HepG2 (cell line): ENCODE measurements around the gene CRLF3. TPM values are rescaled to one million over a fixed set of nuclear protein-coding genes. Genes with fewer than 3 reads are reported as not detected.
A peak's percentile ranks its signal among the peaks of the same experiment; 100 is the strongest.

Experiments
- ATAC-seq: fragments of 200-7000 bp; cut with Tn5 transposase; 3 replicates; pipeline ENCODE4 v1.9.1; 2020; ENCODE audit warnings: mild to moderate bottlenecking, moderate library complexity
- BruUV-seq: library from RNA; stranded (reverse); fragments of 400-500 nt; replicated peaks from 2 replicates; lab custom pipeline; 2021; lab: Mats Ljungman, UMichigan
- CTCF ChIA-PET: fragments of 300-600 bp; formaldehyde crosslinking; extraction: SDS; loops from one replicate; lab custom pipeline; 2021; ENCODE audit warnings: low total read pairs, inconsistent platforms, low intra/inter-chr PET ratio; lab: Yijun Ruan, JAX
- POLR2A ChIA-PET: fragments of 350-600 bp; sonication (Branson Sonifier 250); formaldehyde crosslinking; loops from one replicate; lab custom pipeline; 2020; ENCODE audit warnings: antibody characterized with exemption, inconsistent platforms; lab: Yijun Ruan, JAX
- DNase-seq: peaks from one replicate; pipeline ENCODE4 v3.0.0-alpha.2; 2015; ENCODE audit warnings: low spot score
- FAIRE-seq: peaks from 3 replicates; lab custom pipeline; 2011; peaks lifted over from hg19 to GRCh38; lab: Jason Lieb, UNC
- H2AFZ ChIP-seq: one replicate; pipeline ENCODE4 v1.6.1; 2011; ENCODE audit warnings: low read length, inconsistent platforms
- H3K27ac ChIP-seq: fragments of 300-600 bp; 3 replicates; pipeline ENCODE4 v1.8.0; 2011; ENCODE audit warnings: mixed run types, mild to moderate bottlenecking, mixed read lengths, low read length, inconsistent platforms; ENCODE audit not compliant: insufficient read depth; ENCODE audit errors: extremely low read length
- H3K27me3 ChIP-seq, 2 experiments: fragments of 200-600 bp in 1 of 2; 2 replicates in 1 of 2; 3 replicates in 1 of 2; pipeline versions ENCODE4 v1.6.0 to v1.8.0; 2011; ENCODE audit warnings: low read length in 2 of 2, mild to moderate bottlenecking in 2 of 2, moderate library complexity in 2 of 2, inconsistent platforms in 1 of 2; ENCODE audit not compliant: insufficient read depth in 2 of 2, control insufficient read depth in 1 of 2
- H3K36me3 ChIP-seq, 2 experiments: fragments of 200-600 bp in 1 of 2; replicated peaks in 1 of 2; 2 replicates in 1 of 2; 3 replicates in 1 of 2; pipeline versions ENCODE4 v1.5.1 to v1.8.0; 2011; ENCODE audit warnings: low read length in 2 of 2, inconsistent platforms in 1 of 2; ENCODE audit not compliant: insufficient read depth in 2 of 2, control insufficient read depth in 1 of 2
- H3K4me1 ChIP-seq: 2 replicates; pipeline ENCODE4 v1.5.1; 2012; ENCODE audit warnings: low read length, inconsistent platforms; ENCODE audit not compliant: insufficient read depth
- H3K4me2 ChIP-seq: 2 replicates; pipeline ENCODE4 v1.6.0; 2011; ENCODE audit warnings: low read depth, low read length, inconsistent platforms
- H3K4me3 ChIP-seq, 3 experiments: fragments of 200-600 bp in 1 of 3; sonication (generic), shearing (Covaris generic) in 1 of 3; replicated peaks in 1 of 3; 2 replicates each; pipeline ENCODE4 v1.5.1; 2011 to 2016; ENCODE audit warnings: low read length in 3 of 3, inconsistent platforms in 2 of 3, low read depth in 2 of 3, mild to moderate bottlenecking in 2 of 3, control low read depth in 1 of 3, mixed read lengths in 1 of 3; ENCODE audit not compliant: insufficient read depth in 1 of 3
- H3K79me2 ChIP-seq: one replicate; pipeline ENCODE4 v1.6.1; 2011; ENCODE audit warnings: low read length, inconsistent platforms; ENCODE audit not compliant: insufficient read depth
- H3K9ac ChIP-seq: 2 replicates; pipeline ENCODE4 v1.6.0; 2011; ENCODE audit warnings: mild to moderate bottlenecking, low read depth, low read length, inconsistent platforms; ENCODE audit not compliant: insufficient read depth
- H3K9me3 ChIP-seq: 2 replicates; pipeline ENCODE4 v1.5.1; 2012; ENCODE audit warnings: mild to moderate bottlenecking, low read length
- H4K20me1 ChIP-seq: 2 replicates; pipeline ENCODE4 v1.6.0; 2011; ENCODE audit warnings: inconsistent platforms, mild to moderate bottlenecking, low read length, moderate library complexity; ENCODE audit not compliant: insufficient read depth
- JUNB ChIP-seq: sonication (generic); formaldehyde crosslinking; IDR thresholded peaks from 2 replicates; pipeline ENCODE4 v1.8.0; 2022; ENCODE audit warnings: missing genetic modification reagents, mild to moderate bottlenecking, borderline replicate concordance
- PAX8 ChIP-seq: sonication (generic); formaldehyde crosslinking; IDR thresholded peaks from 2 replicates; pipeline ENCODE4 v1.8.0; 2022; ENCODE audit warnings: mild to moderate bottlenecking, missing genetic modification reagents, borderline replicate concordance
- PCBP1 ChIP-seq: fragments of 200-400 bp; formaldehyde crosslinking; IDR thresholded peaks from 2 replicates; pipeline ENCODE4 v1.6.1; 2017; ENCODE audit warnings: mild to moderate bottlenecking, low read depth, low read length, borderline replicate concordance
- PCBP2 ChIP-seq: fragments of 200-400 bp; formaldehyde crosslinking; optimal IDR thresholded peaks from 2 replicates; pipeline ENCODE3; 2018; ENCODE audit warnings: low read length, low read depth; ENCODE audit not compliant: poor library complexity, severe bottlenecking
- TAF15 ChIP-seq: fragments of 200-400 bp; formaldehyde crosslinking; IDR thresholded peaks from one replicate; pipeline ENCODE4 v1.6.1; 2018; ENCODE audit warnings: mild to moderate bottlenecking, low read depth, low read length; ENCODE audit not compliant: poor library complexity, severe bottlenecking
- ZNF317 ChIP-seq: sonication (generic); formaldehyde crosslinking; IDR thresholded peaks from 2 replicates; pipeline ENCODE4 v1.5.0; 2020; ENCODE audit warnings: mild to moderate bottlenecking, missing genetic modification reagents
- ZNF441 ChIP-seq: sonication (generic); formaldehyde crosslinking; IDR thresholded peaks from 2 replicates; pipeline ENCODE4 v1.7.0; 2021; ENCODE audit warnings: missing genetic modification reagents, borderline replicate concordance
- ZNF629 ChIP-seq: sonication (generic); formaldehyde crosslinking; conservative IDR thresholded peaks from 2 replicates; pipeline ENCODE4 v1.5.0; 2020; ENCODE audit warnings: missing genetic modification reagents
- ZNF709 ChIP-seq: sonication (generic); formaldehyde crosslinking; IDR thresholded peaks from 2 replicates; pipeline ENCODE4 v1.5.0; 2020; ENCODE audit warnings: mild to moderate bottlenecking, missing genetic modification reagents
- ZSCAN22 ChIP-seq: sonication (generic); formaldehyde crosslinking; IDR thresholded peaks from 2 replicates; pipeline ENCODE4 v1.4.0; 2020; ENCODE audit warnings: mild to moderate bottlenecking, missing genetic modification reagents
- WGBS: methylation state at CpG from one replicate; pipeline ENCODE4 v1.1.6; 2017; ENCODE audit warnings: low lambda C conversion rate; 5-methylcytosine and 5-hydroxymethylcytosine counted together
- in situ Hi-C: cut with HindIII; loops from 2 replicates; pipeline ENCODE4 v1.10.0; 2017; ENCODE audit warnings: low pct_unique_long_range_greater_than_20kb; ENCODE audit not compliant: extremely low pct_ligation_motif_present
- intact Hi-C: fragments of 100-400 bp; cut with micrococcal nuclease; formaldehyde crosslinking; loops from one replicate; pipeline ENCODE4 v1.10.0; 2022; ENCODE audit not compliant: unreplicated experiment
- polyA plus RNA-seq, 8 experiments: library from polyadenylated mRNA; depleted of rRNA in 3 of 8; stranded (reverse) in 7 of 8; unstranded in 1 of 8; fragments of >200 nt; fragmentation: Illumina TruSeq in 4 of 8; extraction: Trizol in 4 of 8; gene quantifications; 2 replicates each; pipeline versions ENCODE4 v1.2.1 to v1.2.3, GENCODE V29; 2011 to 2016; ENCODE audit warnings: low read depth in 4 of 8, missing spikeins in 1 of 8, mixed read lengths in 1 of 8; ENCODE audit not compliant: insufficient read depth in 1 of 8
- total RNA-seq, 5 experiments: library from RNA; depleted of rRNA; stranded (reverse); fragments of >200 nt; fragmentation: Illumina TruSeq; extraction: Trizol; gene quantifications; 2 replicates each; pipeline ENCODE4 v1.2.3, GENCODE V29; 2016; ENCODE audit warnings: low read depth in 1 of 5

Gene CRLF3
- total and polyA plus RNA-seq, 2 of the 13 experiments (the other 11 are each of a cell fraction or from before 2014, with no cell fraction given), result 6.4 to 9.1 TPM

DNA sequence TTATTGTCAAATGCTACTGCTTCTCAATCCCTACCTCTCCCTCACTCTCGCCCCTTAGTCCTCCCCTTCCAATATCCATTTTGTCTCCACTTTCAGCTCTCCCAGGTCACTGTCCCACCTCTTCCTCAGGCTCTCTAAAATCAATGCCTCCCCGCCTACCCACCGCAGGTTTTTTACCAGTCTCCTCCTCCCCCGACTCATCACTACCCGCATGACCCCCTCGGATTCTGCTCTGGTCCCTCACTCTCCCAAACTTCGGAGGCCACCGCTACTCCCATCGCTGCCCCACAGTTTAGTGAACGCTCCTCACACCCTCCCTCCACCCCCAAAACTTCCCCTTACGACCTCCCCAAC is 513 bp downstream of the CRLF3 start:
- CTCF ChIA-PET, result no interaction called here
- in situ Hi-C loops (no loop called here), intact Hi-C loops (no loop called here)
- POLR2A ChIA-PET, result interaction anchor here (1.0 to 1.5 kb wide), 2 partner anchors 9 to 271 kb away, joined by 3 read pairs; partner anchors contain the start of gene NF1
- TF ChIP-seq JUNB (0 out of 2 replicates have a peak, but pooled peaks have one; percentile 31), ZNF709 (CRISPR knock-in tag) (no peak), ZNF317 (CRISPR knock-in tag) (peak; percentile 80), ZSCAN22 (CRISPR knock-in tag) (no peak), PCBP2 (peak; percentile 38), ZNF441 (CRISPR knock-in tag) (peak; percentile 99), ZNF629 (CRISPR knock-in tag) (no peak), PCBP1 (0 out of 2 replicates have a peak, but pooled peaks have one; percentile 13), PAX8 (CRISPR knock-in tag) (0 out of 2 replicates have a peak, but pooled peaks have one; percentile 3), TAF15 (no peak)
- Histone ChIP-seq H3K9me3 (no peaks in the 10 kb centered on the region), H3K4me3 (peak overlapping the region; percentile 80 to 96 (median 86)), H3K9ac (peak overlapping the region; percentile 79), H3K27me3 (no peaks in the 10 kb centered on the region; a peak in 1 of 5 replicates), H3K27ac (peak overlapping the region; percentile 78), H4K20me1 (no peaks in the 10 kb centered on the region; the same call in 1 of the 2 replicates), H3K4me2 (peak overlapping the region; percentile 62), H3K36me3 (peaks cover 0 to 2% of the 10 kb centered on the region in 2 experiments; a peak in 1 of 5 replicates), H2AFZ (no peak overlapping the region), H3K79me2 (peaks cover 45% of the 10 kb centered on the region), H3K4me1 (peaks cover 57% of the 10 kb centered on the region)
- DNase-seq, result no peak
- WGBS, result 2% methylated on average over 11 of the region's 11 CpGs
- peak; percentile 28 for FAIRE-seq
- peak; percentile 26 for ATAC-seq
- no TSS peak for BruUV-seq
